ENCODE data around the gene SLC9A2. TPM values are rescaled to one million over a fixed set of nuclear protein-coding genes. Genes with fewer than 3 reads are reported as not detected.

The SLC9A2 gene
- total RNA-seq, 1 donor from 2014 or later, result not detected

DNA sequence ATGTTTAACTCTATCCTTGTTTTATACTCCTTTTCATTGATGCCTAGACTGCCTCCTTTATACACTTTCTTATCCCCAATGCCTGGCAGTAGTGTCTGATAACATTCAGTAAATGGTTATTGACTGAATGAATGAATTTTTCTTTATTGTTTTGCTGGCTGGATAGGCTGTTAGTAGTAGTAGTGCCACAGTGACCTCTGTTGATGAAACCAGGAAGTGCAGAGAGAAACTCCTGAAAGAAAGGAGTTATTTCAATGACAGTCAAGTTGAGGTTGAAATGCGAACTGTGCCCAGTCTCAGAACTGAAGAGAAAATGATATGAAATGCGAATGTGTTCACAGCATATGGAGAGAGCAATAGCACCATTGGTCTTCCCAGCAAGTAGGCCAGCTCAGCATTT lies 26.8 kb upstream of the SLC9A2 start:
- DNase-seq, result no peak
- no peak overlapping the region for H3K27ac Mint-ChIP-seq (ENCODE audit: unreplicated experiment)
- peaks cover 1% of the 10 kb centered on the region for H3K27me3 Mint-ChIP-seq (ENCODE audit: unreplicated experiment)
- H3K9me3 Mint-ChIP-seq (ENCODE audit: unreplicated experiment), result no peaks in the 10 kb centered on the region
- H3K4me3 Mint-ChIP-seq (ENCODE audit: unreplicated experiment), result no peak overlapping the region
- TF ChIP-seq, protein P1, sequence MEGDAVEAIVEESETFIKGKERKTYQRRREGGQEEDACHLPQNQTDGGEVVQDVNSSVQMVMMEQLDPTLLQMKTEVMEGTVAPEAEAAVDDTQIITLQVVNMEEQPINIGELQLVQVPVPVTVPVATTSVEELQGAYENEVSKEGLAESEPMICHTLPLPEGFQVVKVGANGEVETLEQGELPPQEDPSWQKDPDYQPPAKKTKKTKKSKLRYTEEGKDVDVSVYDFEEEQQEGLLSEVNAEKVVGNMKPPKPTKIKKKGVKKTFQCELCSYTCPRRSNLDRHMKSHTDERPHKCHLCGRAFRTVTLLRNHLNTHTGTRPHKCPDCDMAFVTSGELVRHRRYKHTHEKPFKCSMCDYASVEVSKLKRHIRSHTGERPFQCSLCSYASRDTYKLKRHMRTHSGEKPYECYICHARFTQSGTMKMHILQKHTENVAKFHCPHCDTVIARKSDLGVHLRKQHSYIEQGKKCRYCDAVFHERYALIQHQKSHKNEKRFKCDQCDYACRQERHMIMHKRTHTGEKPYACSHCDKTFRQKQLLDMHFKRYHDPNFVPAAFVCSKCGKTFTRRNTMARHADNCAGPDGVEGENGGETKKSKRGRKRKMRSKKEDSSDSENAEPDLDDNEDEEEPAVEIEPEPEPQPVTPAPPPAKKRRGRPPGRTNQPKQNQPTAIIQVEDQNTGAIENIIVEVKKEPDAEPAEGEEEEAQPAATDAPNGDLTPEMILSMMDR (IDR thresholded peaks at IDR 0.05; ENCODE audit: partially characterized antibody, unreplicated experiment), result peak; percentile 46
- H3K4me1 Mint-ChIP-seq (ENCODE audit: low read depth, unreplicated experiment), result no peaks in the 10 kb centered on the region
- no peaks in the 10 kb centered on the region for H3K36me3 Mint-ChIP-seq (ENCODE audit: unreplicated experiment)

DNA sequence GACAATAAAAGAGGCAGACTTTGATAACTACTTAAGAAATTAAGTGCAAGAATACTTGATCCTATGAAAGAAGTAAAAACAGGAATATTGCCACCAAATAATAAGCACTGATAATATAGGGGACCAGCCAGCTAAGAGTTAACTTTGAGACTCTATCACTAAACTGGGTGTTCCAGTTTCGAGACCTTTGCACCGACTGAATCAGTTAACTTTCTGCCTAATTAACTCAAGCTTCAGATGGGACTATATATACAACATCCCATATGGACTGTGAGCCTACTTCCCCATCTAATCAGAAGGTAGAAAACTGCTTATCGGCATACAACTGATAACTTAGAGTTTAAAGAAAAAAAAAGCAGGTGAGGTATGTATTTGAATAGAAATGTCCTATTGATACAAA lies 25.8 kb upstream of the SLC9A2 start:
- DNase-seq, result no peak
- Mint-ChIP-seq H3K4me3 (ENCODE audit: unreplicated experiment) (no peak overlapping the region), H3K27ac (ENCODE audit: unreplicated experiment) (no peak overlapping the region), H3K36me3 (ENCODE audit: unreplicated experiment) (no peaks in the 10 kb centered on the region), H3K4me1 (ENCODE audit: low read depth, unreplicated experiment) (no peaks in the 10 kb centered on the region), H3K9me3 (ENCODE audit: unreplicated experiment) (no peaks in the 10 kb centered on the region), H3K27me3 (ENCODE audit: unreplicated experiment) (peaks cover 1% of the 10 kb centered on the region)
- TF ChIP-seq, protein P1 (IDR thresholded peaks at IDR 0.05; ENCODE audit: partially characterized antibody, unreplicated experiment), result no peak

DNA sequence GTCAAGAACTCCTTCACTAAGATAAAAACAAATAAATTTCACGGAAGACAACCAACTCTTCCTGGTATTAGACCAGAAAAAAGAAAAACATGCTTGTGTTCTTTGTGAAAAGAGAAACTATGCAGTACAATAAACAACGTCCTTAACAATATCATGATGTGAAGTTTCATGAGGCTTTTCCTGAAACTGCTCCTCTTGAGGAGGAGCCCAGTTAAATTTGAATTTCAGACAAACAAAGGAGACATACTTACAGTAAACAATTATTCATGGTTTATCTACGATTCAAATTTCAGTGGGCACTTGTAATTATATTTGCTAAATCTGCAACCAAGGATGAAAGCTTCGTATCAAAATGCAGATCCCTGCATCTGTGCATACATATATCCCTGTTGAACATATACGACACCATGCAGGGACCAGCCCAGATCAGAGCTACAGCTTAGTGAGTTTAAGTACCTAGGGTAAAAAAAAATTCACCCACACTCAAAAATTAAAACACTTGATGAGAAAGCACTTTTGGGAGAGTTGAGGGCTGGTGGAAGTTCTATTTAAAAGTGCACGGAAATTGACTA lies 24.8 kb upstream of the SLC9A2 start:
- DNase-seq, result no peak
- Mint-ChIP-seq H3K36me3 (ENCODE audit: unreplicated experiment) (no peaks in the 10 kb centered on the region), H3K4me3 (ENCODE audit: unreplicated experiment) (no peak overlapping the region), H3K9me3 (ENCODE audit: unreplicated experiment) (no peaks in the 10 kb centered on the region), H3K27me3 (ENCODE audit: unreplicated experiment) (no peaks in the 10 kb centered on the region), H3K4me1 (ENCODE audit: low read depth, unreplicated experiment) (no peaks in the 10 kb centered on the region), H3K27ac (ENCODE audit: unreplicated experiment) (no peak overlapping the region)
- TF ChIP-seq, protein P1 (IDR thresholded peaks at IDR 0.05; ENCODE audit: partially characterized antibody, unreplicated experiment), result no peak

DNA sequence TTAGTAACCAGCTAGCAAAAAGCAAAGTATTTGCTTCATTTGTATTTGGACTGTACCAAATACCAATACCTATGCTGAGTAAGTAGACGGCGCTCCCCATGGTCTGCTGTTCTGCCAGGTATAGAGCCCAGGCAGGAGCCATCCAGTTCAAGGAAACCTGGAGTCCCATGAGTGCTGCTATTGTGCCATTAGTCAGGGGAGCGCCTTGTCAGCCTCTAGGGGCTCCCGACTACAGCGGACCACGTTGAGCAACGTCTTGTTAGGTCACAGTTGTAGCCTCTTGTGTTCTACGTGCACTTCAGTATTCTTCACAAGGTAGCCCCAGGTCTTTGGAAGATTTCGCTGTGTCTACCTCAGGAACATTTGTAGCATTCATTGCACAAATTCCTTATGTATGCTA lies 21.6 kb upstream of the SLC9A2 start:
- no peak for DNase-seq
- no peaks in the 10 kb centered on the region for H3K27me3 Mint-ChIP-seq (ENCODE audit: unreplicated experiment)
- no peak overlapping the region for H3K27ac Mint-ChIP-seq (ENCODE audit: unreplicated experiment)
- H3K9me3 Mint-ChIP-seq (ENCODE audit: unreplicated experiment), result no peaks in the 10 kb centered on the region
- no peaks in the 10 kb centered on the region for H3K36me3 Mint-ChIP-seq (ENCODE audit: unreplicated experiment)
- H3K4me3 Mint-ChIP-seq (ENCODE audit: unreplicated experiment), result no peak overlapping the region
- H3K4me1 Mint-ChIP-seq (ENCODE audit: low read depth, unreplicated experiment), result no peaks in the 10 kb centered on the region
- TF ChIP-seq, protein P1 (IDR thresholded peaks at IDR 0.05; ENCODE audit: partially characterized antibody, unreplicated experiment), result no peak

DNA sequence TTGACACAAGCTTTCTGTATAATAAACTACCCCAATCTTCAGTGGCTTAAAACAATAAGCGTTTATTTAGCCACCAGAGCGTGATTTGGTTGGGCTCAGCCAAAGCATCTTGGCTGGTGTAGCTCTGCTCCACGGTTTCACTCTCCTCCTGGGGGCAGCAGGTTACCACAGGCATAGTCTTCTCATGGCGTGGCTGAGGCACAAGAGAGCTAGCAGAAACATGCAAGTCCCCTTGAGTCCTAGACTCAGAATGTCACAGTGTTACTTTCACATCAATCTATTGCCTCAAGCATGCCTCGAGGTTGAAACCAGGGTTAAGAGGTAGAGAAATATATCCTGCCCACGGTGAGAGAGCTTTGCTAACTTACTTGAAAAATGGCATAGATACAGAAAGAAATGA lies 19.9 kb upstream of the SLC9A2 start:
- DNase-seq, result no peak
- H3K4me1 Mint-ChIP-seq (ENCODE audit: low read depth, unreplicated experiment), result no peaks in the 10 kb centered on the region
- H3K4me3 Mint-ChIP-seq (ENCODE audit: unreplicated experiment), result no peak overlapping the region
- no peaks in the 10 kb centered on the region for H3K36me3 Mint-ChIP-seq (ENCODE audit: unreplicated experiment)
- TF ChIP-seq, protein P1 (IDR thresholded peaks at IDR 0.05; ENCODE audit: partially characterized antibody, unreplicated experiment), result no peak
- H3K27ac Mint-ChIP-seq (ENCODE audit: unreplicated experiment), result no peak overlapping the region
- H3K27me3 Mint-ChIP-seq (ENCODE audit: unreplicated experiment), result no peaks in the 10 kb centered on the region
- no peaks in the 10 kb centered on the region for H3K9me3 Mint-ChIP-seq (ENCODE audit: unreplicated experiment)
